RKO (cell line): ENCODE measurements around the gene ATAD3B.
"Not testable (repeated sequence)": the region's sequence is repeated elsewhere in the genome, so short reads cannot be mapped to it uniquely, and the experiment has no call there.

Experiments
- DNase-seq: peaks from one replicate; pipeline ENCODE4 v3.0.0-alpha.2; 2016; ENCODE audit warnings: low spot score

ATAD3B gene, protein sequence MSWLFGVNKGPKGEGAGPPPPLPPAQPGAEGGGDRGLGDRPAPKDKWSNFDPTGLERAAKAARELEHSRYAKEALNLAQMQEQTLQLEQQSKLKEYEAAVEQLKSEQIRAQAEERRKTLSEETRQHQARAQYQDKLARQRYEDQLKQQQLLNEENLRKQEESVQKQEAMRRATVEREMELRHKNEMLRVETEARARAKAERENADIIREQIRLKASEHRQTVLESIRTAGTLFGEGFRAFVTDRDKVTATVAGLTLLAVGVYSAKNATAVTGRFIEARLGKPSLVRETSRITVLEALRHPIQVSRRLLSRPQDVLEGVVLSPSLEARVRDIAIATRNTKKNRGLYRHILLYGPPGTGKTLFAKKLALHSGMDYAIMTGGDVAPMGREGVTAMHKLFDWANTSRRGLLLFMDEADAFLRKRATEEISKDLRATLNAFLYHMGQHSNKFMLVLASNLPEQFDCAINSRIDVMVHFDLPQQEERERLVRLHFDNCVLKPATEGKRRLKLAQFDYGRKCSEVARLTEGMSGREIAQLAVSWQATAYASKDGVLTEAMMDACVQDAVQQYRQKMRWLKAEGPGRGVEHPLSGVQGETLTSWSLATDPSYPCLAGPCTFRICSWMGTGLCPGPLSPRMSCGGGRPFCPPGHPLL

GRCh38 chr1:1471389-1472052 lies at the start of gene ATAD3B:
TSS of gene ATAD3B (plus strand) at chr1:1471765. CDS start at chr1:1471885, 120 bp downstream.
- DNase-seq = peak; percentile 92

- no peak for DNase-seq
These were observed 49.6 kb upstream of the ATAD3B start for GRCh38 chr1:1421907-1422464.

DNA sequence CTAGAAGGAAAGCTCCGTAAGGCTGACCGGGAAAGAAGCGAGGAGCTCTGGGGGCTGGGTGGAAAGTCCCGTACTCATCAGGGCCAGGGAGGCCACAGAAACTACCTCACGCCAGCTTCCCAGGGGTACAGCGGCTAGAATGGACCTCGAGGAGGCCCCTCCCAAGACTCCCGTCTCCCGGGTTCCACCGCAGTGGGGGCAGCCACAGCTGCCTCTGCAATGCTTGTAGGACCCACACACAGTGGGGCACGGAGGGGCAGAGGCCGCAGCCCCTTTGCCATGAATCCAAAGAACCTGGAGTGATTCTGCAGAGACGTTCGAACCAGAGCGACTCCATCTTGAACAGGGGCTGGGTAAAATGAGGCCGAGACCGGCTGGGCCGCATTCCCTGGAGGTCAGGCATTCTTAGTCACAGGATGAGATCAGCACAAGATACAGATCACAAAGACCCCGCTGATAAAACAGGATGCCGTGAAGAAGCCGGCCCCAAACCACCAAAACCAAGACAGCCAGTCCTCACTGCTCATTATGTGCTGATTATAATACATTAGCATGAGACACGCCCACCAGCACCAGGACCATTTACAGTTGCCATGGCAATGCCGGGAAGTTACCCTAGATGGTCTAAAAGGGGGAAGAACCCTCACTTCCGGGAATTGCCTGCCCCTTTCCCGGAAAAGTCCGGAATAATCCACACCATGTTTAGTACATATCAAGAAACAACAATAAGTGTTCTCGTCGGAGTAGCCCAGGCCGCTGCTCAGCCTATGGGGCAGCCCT lies 48.9 kb upstream of the ATAD3B start:
- DNase-seq = no peak

DNA sequence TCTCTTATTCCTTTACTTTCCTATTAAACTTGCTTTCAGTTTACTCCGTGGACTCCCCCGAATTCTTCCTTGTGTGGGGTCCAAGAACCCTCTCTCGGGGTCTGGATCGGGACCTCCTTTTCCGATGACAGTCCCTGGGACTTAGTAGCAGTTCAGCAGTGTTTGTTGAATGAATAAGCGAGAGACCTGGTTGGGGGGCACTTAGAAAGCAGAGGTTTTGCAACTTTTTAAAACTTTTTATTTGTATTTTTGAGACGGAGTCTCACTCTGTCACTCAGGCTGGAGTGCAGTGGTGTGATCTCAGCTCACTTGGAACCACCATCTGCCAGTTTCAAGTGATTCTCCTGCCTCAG lies 48.3 kb upstream of the ATAD3B start:
- DNase-seq = no peak

DNA sequence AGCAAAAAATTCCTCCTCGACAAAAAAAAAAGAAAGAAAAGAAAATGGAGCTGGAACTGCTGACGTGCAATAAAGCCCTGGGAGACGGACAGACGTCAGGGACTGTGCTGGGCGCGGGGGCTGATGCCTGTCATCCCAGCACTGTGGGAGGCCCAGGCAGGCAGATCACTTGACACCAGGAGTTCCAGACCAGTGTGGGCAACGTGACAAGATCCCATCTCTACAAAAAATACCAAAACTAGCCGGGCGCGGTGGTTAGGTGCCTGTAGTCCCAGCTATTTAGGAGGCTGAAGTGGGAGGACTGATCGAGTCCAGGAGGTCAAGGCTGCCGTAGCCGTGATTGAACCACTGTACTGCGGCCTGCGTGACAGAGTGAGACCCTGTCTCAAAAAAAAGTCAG lies 46.9 kb upstream of the ATAD3B start:
- no peak for DNase-seq

DNA sequence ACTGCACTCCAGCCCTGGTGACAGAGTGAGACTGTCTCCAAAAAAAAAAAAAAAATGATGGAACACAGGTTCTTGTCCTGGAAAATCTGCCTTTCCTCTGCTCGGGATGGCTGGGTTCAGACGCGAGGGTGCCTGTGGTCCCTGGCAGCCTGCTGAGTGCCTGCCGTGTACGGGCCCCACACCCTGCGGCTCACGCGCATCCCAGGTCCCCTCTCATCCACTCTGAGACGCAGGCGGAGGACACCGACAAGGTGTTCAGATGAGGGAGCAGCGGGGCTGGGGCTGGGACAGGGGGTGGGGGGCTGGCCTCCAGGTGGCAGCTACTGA lies 46.2 kb upstream of the ATAD3B start:
- DNase-seq = no peak

DNA sequence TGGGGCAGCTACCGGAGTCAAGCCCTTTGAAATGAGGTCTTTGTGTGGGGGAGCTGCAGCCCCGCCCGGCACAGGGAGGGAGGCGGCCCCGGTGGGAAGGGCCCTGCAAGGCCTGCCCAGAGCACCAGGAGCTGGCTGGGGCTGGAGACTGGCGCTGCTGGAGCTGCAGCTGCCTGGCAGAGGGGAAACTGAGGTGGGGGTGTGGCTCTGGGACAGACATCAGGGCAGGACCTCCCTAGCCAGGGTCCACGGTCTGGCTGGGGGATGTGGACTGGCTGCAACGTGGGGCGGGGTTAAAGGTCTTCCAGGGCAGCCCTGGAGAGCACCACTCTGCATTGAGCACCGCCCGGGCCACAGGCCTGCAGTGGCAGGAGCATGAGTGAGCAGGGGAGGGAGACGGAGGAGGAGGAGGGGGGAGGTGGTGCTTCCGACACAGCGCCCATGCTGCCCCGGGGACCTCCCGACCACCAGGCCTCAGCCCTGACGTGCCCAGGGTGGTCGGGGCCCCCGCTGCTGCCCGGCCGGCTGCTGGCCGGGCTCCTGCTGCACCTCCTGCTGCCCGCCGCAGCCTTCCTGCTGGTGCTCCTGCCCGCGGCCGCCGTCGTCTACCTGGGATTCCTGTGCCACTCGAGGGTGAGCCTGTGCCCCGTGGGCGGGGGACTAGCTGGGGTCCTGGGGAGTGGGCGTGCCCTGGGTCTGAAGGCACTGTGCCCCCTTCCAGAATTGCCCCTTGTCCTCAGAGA lies 45.6 kb upstream of the ATAD3B start:
- no peak for DNase-seq

DNA sequence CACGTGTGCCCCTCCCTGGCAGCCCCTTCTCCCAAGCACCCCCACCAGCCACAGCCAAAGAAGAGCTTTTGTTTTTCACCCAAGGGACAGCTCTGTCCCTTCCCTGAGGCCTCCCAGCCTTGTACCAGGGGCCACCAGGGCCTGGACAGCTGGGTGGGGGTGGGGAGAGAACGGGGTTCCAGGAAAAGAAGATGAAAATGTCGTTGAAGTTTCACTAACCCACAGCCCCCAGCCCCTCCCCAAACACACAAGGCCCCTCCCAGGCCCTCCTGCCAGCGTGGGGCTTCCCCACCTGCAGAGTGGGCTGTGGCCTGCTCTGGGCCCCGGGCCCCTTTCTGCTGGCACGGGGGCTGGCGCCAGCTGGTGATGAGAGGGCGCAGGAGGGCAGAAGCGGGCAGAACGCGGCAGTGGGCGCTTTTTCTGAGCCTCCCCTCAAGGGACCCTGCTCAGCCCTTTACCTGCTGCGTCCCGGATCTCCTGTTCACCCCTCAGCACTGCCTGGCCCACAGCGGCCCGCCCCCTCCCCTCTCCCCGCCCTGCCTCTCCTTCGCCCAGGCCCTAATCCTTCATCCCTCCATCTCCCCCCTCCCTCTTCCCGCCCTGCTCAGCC lies 45.0 kb upstream of the ATAD3B start:
- no peak for DNase-seq

- no peak for DNase-seq
These were observed 44.3 kb upstream of the ATAD3B start for GRCh38 chr1:1427106-1427819.

DNA sequence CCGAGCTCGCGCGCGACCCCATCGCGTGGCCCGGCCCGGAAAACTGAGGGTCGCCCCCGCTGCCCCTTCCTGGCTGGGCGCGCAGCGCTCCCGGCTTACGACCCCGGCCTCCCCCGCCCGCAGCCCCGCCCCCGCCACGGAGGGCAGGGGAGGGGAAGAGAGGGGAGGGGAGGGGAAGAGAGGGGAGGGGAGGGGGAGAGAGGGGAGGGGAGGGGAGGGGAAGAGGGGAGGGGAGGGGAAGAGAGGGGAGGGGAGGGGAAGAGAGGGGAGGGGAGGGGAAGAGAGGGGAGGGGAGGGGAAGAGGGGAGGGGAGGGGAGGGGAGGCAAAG lies 43.8 kb upstream of the ATAD3B start:
- no peak for DNase-seq

DNA sequence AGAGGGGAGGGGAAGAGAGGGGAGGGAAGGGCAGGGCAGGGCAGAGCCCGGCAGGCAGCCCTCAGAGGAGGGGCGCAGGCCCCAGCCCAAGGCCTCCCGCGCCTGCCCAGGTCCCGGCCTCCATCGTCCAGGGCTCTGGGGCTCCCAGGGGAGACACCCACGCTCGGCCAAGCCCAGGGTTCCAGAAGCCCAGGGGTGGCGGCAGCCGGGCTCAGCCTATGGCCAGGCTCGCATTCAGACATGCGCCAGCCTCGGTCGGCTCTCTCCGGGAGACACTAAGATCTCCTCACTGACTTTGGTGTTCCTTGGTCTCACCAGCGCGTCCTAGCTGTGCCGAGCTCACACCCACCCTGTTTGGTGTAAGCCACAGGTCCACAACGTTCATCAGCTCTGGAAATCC lies 43.4 kb upstream of the ATAD3B start:
- no peak for DNase-seq

GRCh38 chr1:1428967-1429366 lies 42.6 kb upstream of the ATAD3B start:
- not testable (repeated sequence) for DNase-seq

DNA sequence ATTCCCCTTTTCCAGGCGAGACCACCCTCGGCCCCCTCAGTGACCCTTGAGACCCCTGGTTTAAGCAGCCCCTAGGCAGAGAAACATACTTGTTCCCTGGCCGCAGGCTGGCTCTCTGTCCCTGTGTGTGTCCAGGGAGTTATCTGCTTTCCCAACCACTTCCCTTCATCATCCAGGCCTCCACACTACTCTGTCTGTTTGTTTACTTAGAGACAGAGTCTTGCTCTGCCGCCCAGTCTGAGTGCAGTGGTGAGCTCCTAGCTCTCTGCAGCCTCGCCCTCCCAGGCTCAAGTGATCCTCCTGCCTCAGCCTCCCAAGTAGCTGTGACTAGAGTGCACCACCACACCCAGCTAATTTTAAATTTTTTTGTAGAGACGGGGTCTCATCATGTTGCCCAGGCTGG lies 41.9 kb upstream of the ATAD3B start:
- DNase-seq = no peak

- no peak for DNase-seq
These were observed 41.2 kb upstream of the ATAD3B start for GRCh38 chr1:1430114-1430982.

DNA sequence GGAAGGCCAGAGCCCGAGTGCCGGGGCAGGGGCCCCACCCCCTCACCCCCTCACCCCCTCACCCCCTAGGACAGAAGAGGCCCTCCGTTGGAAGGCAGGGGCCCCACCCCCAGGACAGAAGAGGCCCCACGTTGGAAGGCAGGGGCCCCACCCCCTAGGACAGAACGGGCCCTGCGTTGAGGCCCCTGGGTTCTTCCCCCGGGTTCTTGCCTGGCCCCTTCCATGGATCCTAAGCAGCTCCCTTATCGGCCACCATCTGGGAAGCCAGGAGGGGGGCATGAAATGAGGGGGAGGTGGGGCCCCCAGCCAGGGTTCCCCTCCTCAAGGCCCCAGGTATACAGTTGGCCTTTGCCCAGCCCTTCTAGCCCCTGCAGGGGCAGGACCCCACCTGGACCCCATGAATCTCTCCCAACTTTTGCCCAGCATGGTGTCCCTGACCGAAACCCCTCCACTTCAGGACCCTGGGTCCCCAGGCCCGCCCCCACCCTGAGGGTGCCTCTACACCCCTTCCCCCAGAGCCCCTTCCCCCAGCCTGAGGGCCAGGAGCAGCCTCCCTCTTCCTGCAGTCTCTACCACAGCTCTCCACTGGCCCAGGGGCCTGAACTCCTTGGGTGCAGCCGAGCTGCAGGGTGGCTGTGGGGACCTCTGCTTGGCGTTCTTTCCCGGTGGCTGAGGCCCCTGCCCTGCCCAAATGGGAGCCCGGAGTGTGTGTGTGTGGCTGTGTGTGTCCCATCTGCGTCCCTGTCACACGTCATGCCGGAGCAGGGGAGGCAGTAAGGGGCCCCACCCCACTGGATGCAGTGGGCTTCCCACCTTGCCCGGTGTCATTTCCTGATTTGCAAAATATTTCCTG lies 40.3 kb upstream of the ATAD3B start:
- no peak for DNase-seq

- DNase-seq = no peak
These were observed 39.7 kb upstream of the ATAD3B start for GRCh38 chr1:1431845-1432273.

GRCh38 chr1:1432274-1432950 lies 39.2 kb upstream of the ATAD3B start:
- no peak for DNase-seq
